ENCODE measurements around the gene CAPZA2. TPM values are rescaled to one million over a fixed set of nuclear protein-coding genes. Genes with fewer than 3 reads are reported as not detected.
A peak's percentile ranks its signal among the peaks of the same experiment; 100 is the strongest.

Gene CAPZA2
- polyA plus RNA-seq, 1 experiment = 188 TPM

DNA sequence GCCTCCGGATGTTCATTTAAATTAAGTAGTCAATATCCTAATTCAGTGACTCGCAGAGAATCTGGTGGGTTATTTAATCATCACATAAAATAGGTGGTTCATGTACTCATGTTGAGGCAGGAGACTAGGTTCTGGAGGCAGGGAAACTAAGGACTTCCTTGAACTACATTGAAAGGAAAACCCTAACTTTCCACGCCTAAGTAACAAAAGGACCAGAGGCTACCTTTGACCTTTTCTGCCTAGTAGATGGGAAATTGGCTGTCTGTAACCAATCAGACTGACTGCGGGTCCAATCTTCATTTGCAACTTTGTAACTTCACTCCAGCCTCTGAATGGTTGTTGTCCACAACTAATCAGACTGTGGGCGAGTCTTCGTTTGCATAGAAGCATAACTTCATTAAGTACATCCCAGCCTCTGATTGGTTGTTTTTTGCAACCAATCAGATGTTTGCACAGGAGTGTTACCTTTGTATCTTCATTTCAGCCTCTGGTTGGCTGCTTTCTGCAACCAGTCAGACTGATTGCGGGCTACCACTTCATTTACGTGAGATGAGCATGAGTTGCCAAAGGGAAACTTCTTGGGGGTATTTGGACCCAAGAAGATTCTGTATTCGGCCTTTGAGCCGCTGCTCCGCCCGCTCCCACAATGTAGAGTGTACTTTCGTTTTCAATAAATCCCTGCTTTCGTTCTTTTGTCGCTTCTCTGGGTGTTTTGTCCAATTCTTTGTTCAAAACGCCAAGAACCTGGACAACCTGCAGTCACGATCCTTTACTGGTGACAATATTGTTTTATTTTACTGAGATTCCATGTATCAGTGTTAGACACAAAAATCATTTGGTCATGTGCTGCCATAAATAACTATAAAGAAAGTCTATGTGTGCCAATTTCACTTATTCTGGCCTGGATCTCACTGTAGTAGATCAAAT lies 89.2 kb downstream of the CAPZA2 start:
- Histone ChIP-seq H3K4me3 (ENCODE audit: low read depth, low read length) (no peak overlapping the region), H3K27ac (ENCODE audit: low read depth, low read length) (no peak overlapping the region), H3K9me3 (ENCODE audit: control insufficient read depth, insufficient read depth, low read length) (no peaks in the 10 kb centered on the region), H3K27me3 (ENCODE audit: control insufficient read depth, insufficient read depth, low read length) (no peaks in the 10 kb centered on the region)
- ChIA-PET CTCF (interaction anchor here (1.5 kb wide), 1 partner anchor 21 kb away, joined by 5 read pairs; no protein-coding TSS in a partner anchor), POLR2A (no interaction called here)
- TF ChIP-seq, protein P1, sequence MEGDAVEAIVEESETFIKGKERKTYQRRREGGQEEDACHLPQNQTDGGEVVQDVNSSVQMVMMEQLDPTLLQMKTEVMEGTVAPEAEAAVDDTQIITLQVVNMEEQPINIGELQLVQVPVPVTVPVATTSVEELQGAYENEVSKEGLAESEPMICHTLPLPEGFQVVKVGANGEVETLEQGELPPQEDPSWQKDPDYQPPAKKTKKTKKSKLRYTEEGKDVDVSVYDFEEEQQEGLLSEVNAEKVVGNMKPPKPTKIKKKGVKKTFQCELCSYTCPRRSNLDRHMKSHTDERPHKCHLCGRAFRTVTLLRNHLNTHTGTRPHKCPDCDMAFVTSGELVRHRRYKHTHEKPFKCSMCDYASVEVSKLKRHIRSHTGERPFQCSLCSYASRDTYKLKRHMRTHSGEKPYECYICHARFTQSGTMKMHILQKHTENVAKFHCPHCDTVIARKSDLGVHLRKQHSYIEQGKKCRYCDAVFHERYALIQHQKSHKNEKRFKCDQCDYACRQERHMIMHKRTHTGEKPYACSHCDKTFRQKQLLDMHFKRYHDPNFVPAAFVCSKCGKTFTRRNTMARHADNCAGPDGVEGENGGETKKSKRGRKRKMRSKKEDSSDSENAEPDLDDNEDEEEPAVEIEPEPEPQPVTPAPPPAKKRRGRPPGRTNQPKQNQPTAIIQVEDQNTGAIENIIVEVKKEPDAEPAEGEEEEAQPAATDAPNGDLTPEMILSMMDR (IDR thresholded peaks at IDR 0.05; ENCODE audit: low read depth, low read length) = no peak
- DNase-seq (ENCODE audit: low read depth, low spot score) = no peak

- no peak for DNase-seq (ENCODE audit: low read depth, low spot score)
- Histone ChIP-seq H3K27ac (ENCODE audit: low read depth, low read length) (peak overlapping the region; percentile 49), H3K4me3 (ENCODE audit: low read depth, low read length) (peak overlapping the region; percentile 68), H3K9me3 (ENCODE audit: control insufficient read depth, insufficient read depth, low read length) (no peaks in the 10 kb centered on the region), H3K27me3 (ENCODE audit: control insufficient read depth, insufficient read depth, low read length) (no peaks in the 10 kb centered on the region)
- ChIA-PET CTCF (interaction anchor here (1.5 kb wide), 1 partner anchor 22 kb away, joined by 5 read pairs; no protein-coding TSS in a partner anchor), POLR2A (interaction anchor here (0.8 to 1.1 kb wide), 2 partner anchors 10 to 178 kb away, joined by 3 read pairs; no protein-coding TSS in a partner anchor)
- TF ChIP-seq, protein P1 (IDR thresholded peaks at IDR 0.05; ENCODE audit: low read depth, low read length) = no peak
Measured at GRCh38 chr7:116952635-116953371, 90.4 kb downstream of the CAPZA2 start.

DNA sequence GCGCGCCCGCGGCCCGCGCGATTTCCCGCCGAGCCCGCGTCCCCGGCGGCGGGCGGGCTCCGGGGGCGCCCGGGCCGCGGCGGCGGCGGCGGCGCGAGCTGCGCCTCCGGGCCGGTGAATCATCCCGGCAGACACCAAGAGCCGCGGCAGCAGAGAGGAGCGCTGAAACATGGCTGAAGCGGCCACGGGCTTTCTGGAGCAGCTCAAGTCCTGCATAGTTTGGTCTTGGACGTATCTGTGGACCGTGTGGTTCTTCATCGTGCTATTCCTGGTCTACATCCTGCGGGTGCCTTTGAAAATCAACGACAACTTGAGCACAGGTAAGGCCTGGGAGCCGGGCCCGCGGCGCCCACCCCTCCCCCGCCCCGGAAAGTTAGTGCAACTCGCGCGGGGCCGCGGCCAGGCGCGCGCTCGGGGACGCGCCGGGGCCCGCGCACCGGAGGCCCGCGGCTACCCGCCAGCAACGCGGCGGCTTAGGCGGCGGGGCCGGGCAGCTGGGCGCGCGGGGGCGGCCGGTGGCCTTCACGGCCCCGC lies 91.1 kb downstream of the CAPZA2 start, which contains the start of gene ST7:
TSS of gene ST7 (plus strand) at position 130 of the 534 bp plus-strand sequence. CDS start at position 170, 40 bp downstream.
- H3K27ac ChIP-seq (ENCODE audit: low read depth, low read length) = peak within 1 kb of the TSS; percentile 94
- no peak for DNase-seq (ENCODE audit: low read depth, low spot score)
- ChIA-PET POLR2A (interaction anchor here (0.8 to 1.1 kb wide), 2 partner anchors 11 to 178 kb away, joined by 3 read pairs; no protein-coding TSS in a partner anchor), CTCF (interaction anchor here (1.5 kb wide), 1 partner anchor 23 kb away, joined by 5 read pairs; no protein-coding TSS in a partner anchor)
- no peaks in the 10 kb centered on the region for H3K9me3 ChIP-seq (ENCODE audit: control insufficient read depth, insufficient read depth, low read length)
- no peaks in the 10 kb centered on the region for H3K27me3 ChIP-seq (ENCODE audit: control insufficient read depth, insufficient read depth, low read length)
- H3K4me3 ChIP-seq (ENCODE audit: low read depth, low read length) = peak within 1 kb of the TSS; percentile 68
- TF ChIP-seq, protein P1 (IDR thresholded peaks at IDR 0.05; ENCODE audit: low read depth, low read length) = no peak

- DNase-seq (ENCODE audit: low read depth, low spot score) = peak; percentile 65
- ChIA-PET CTCF (interaction anchor here (0.8 to 1.4 kb wide), 6 partner anchors 24 to 173 kb away, joined by 3 to 7 read pairs (median 4); no protein-coding TSS in a partner anchor), POLR2A (interaction anchor here (0.6 to 1.1 kb wide), 2 partner anchors 12 to 19 kb away, joined by 3 read pairs; no protein-coding TSS in a partner anchor)
- no peaks in the 10 kb centered on the region for H3K27me3 ChIP-seq (ENCODE audit: control insufficient read depth, insufficient read depth, low read length)
- H3K4me3 ChIP-seq (ENCODE audit: low read depth, low read length) = peak overlapping the region; percentile 64
- TF ChIP-seq, protein P1 (IDR thresholded peaks at IDR 0.05; ENCODE audit: low read depth, low read length) = no peak
- no peaks in the 10 kb centered on the region for H3K9me3 ChIP-seq (ENCODE audit: control insufficient read depth, insufficient read depth, low read length)
- H3K27ac ChIP-seq (ENCODE audit: low read depth, low read length) = peak overlapping the region; percentile 94
Measured at GRCh38 chr7:116953906-116954838, 91.8 kb downstream of the CAPZA2 start.
